ENCODE measurements around the gene GPATCH2L.

GPATCH2L gene

DNA sequence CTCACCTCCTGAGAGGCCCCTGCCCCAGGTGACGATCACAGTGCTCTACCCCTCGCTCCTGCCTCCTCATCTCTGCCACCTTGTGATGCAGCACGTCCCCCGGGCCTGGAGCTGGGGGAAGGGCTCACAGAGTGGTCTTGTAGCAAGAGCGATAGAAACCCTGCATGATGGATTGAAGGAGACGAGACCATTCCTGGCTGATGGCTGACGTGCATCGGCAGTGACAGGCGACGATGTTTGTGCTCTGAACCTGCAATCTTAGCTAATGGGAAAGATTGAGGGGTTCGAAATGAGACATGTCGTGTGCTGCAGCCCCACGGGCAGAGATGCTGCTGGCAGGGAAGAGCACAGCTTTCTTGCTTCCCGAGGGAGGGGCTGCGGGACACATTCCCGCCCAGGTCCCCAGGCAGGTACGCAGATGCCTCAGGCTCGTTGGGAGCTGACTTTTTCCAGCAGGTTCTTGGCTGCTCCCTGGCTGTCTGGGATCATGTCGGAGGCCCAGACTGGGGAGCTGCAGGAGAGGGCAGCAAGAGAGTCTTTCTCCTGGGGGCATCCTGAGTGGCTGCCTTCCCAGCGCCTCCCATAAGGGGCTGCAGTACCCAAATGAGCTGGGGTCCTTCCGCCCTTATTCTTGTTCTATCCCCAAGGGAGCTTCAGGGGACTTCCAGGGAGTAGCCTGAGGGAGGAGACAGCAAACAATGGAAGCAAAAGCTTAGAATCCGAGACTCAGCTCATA is 38.7 kb upstream of the GPATCH2L start:
- H3K9ac ChIP-seq (ENCODE audit: low read length) = no peak overlapping the region
- no CpG with 5 or more reads among the region's 22 CpGs for WGBS (ENCODE audit: extremely low coverage, insufficient coverage, insufficient read length)
- no peak overlapping the region for H4K91ac ChIP-seq (ENCODE audit: low read depth, low read length)

DNA sequence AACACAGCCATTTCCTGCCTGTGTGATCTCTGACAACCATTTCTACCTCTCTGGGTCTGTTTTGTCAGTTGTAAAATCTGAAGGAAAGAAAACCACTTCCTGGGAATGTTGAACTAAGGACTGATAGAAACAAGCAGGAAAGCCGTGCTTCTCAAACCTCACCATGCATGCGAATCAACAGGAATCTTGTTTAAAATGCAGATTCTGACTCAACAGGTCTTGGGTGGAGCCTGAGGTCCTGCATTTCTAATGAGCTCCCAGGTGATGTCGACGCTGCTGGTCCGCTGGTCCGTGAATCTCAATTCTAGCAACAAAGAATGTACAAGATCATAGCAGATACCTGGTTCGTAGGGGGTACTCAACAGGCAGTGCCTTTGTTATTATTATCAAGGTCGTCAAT is 38.0 kb upstream of the GPATCH2L start:
- H3K79me1 ChIP-seq (ENCODE audit: low read length) = no peaks in the 10 kb centered on the region
- no peak overlapping the region for H2AK5ac ChIP-seq (ENCODE audit: low read length)
- peaks cover 3% of the 10 kb centered on the region for H3K9me3 ChIP-seq (ENCODE audit: insufficient read depth, low read depth, low read length)
- no peaks in the 10 kb centered on the region for H3K4me1 ChIP-seq (ENCODE audit: control insufficient read depth in 1 of 2, insufficient read depth in 2 of 2, low read length in 2 of 2)
- no peaks in the 10 kb centered on the region for H3K79me2 ChIP-seq (ENCODE audit: control insufficient read depth, insufficient read depth, low read length, poor library complexity)
- no peak overlapping the region for H2BK120ac ChIP-seq (ENCODE audit: insufficient read depth, low read length, poor library complexity)
- H4K8ac ChIP-seq (ENCODE audit: low read depth, low read length) = no peak overlapping the region
- no peak overlapping the region for H4K12ac ChIP-seq (ENCODE audit: low read depth, low read length)
- no peak overlapping the region for H2BK5ac ChIP-seq (ENCODE audit: low read depth, low read length, poor library complexity)
- H3K14ac ChIP-seq (ENCODE audit: low read length) = no peak overlapping the region
- no CpG with 5 or more reads among the region's 8 CpGs for WGBS (ENCODE audit: extremely low coverage, insufficient coverage, insufficient read length)
- H3K4me2 ChIP-seq (ENCODE audit: low read length) = no peak overlapping the region
- no peak overlapping the region for H3K23ac ChIP-seq (ENCODE audit: low read length)
- H3K9ac ChIP-seq (ENCODE audit: low read length) = no peak overlapping the region
- H3K4me3 ChIP-seq (ENCODE audit: low read depth, low read length) = no peak overlapping the region
- no peak overlapping the region for H4K91ac ChIP-seq (ENCODE audit: low read depth, low read length)
- H3K18ac ChIP-seq (ENCODE audit: low read length) = no peak overlapping the region
- H2BK12ac ChIP-seq (ENCODE audit: low read length) = no peak overlapping the region
- H3K27ac ChIP-seq (ENCODE audit: low read depth, low read length) = no peak overlapping the region
- H3K36me3 ChIP-seq (ENCODE audit: control insufficient read depth in 1 of 2, insufficient read depth in 2 of 2, low read length in 2 of 2) = no peaks in the 10 kb centered on the region
- H3K4ac ChIP-seq (ENCODE audit: low read depth, low read length) = no peak overlapping the region
- H2AFZ ChIP-seq (ENCODE audit: insufficient read depth, low read length, poor library complexity) = no peak overlapping the region
- DNase-seq = no peak
- H3K27me3 ChIP-seq (ENCODE audit: insufficient read depth, low read length) = no peaks in the 10 kb centered on the region

More for the DNA sequence above, 38.7 kb upstream of the GPATCH2L start:
- H3K14ac ChIP-seq (ENCODE audit: low read length) = no peak overlapping the region
- H3K4me1 ChIP-seq (ENCODE audit: control insufficient read depth in 1 of 2, insufficient read depth in 2 of 2, low read length in 2 of 2) = no peaks in the 10 kb centered on the region
- DNase-seq = no peak
- no peak overlapping the region for H3K23ac ChIP-seq (ENCODE audit: low read length)
- no peak overlapping the region for H2BK12ac ChIP-seq (ENCODE audit: low read length)
- no peak overlapping the region for H4K12ac ChIP-seq (ENCODE audit: low read depth, low read length)
- no peaks in the 10 kb centered on the region for H3K27me3 ChIP-seq (ENCODE audit: insufficient read depth, low read length)
- H3K4me2 ChIP-seq (ENCODE audit: low read length) = no peak overlapping the region
- H3K4me3 ChIP-seq (ENCODE audit: low read depth, low read length) = no peak overlapping the region
- H3K79me2 ChIP-seq (ENCODE audit: control insufficient read depth, insufficient read depth, low read length, poor library complexity) = no peaks in the 10 kb centered on the region
- H2BK120ac ChIP-seq (ENCODE audit: insufficient read depth, low read length, poor library complexity) = no peak overlapping the region
- H3K79me1 ChIP-seq (ENCODE audit: low read length) = no peaks in the 10 kb centered on the region
- H2AK5ac ChIP-seq (ENCODE audit: low read length) = no peak overlapping the region
- H2BK5ac ChIP-seq (ENCODE audit: low read depth, low read length, poor library complexity) = no peak overlapping the region
- H3K9me3 ChIP-seq (ENCODE audit: insufficient read depth, low read depth, low read length) = peaks cover 3% of the 10 kb centered on the region
- H4K8ac ChIP-seq (ENCODE audit: low read depth, low read length) = no peak overlapping the region
- no peak overlapping the region for H3K4ac ChIP-seq (ENCODE audit: low read depth, low read length)
- no peak overlapping the region for H2AFZ ChIP-seq (ENCODE audit: insufficient read depth, low read length, poor library complexity)
- no peaks in the 10 kb centered on the region for H3K36me3 ChIP-seq (ENCODE audit: control insufficient read depth in 1 of 2, insufficient read depth in 2 of 2, low read length in 2 of 2)
- no peak overlapping the region for H3K27ac ChIP-seq (ENCODE audit: low read depth, low read length)
- H3K18ac ChIP-seq (ENCODE audit: low read length) = no peak overlapping the region

DNA sequence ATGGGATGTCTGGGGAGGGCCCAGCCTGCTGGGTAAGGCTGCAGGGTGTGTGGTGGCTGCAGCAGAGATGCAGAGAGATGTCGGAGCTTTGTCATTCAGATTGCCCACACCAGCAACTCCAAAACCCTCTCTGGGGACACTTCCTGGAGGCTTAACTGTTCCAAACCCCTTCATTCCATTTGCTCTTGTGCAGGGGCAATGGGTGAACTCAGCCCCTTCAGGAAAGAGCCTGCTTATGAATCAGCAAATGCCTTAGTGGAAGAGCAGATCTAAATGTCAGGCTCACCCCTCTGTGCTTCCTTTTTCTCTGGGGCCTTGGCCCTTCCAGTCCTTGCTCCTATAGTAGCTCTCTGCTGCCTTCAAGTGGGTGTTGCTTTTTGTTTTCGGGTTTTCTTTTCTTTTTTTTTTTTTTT is 36.7 kb upstream of the GPATCH2L start:
- Histone ChIP-seq H2BK12ac (ENCODE audit: low read length) (no peak overlapping the region), H3K79me2 (ENCODE audit: control insufficient read depth, insufficient read depth, low read length, poor library complexity) (no peaks in the 10 kb centered on the region), H3K9ac (ENCODE audit: low read length) (no peak overlapping the region), H4K8ac (ENCODE audit: low read depth, low read length) (no peak overlapping the region), H3K4me1 (ENCODE audit: control insufficient read depth in 1 of 2, insufficient read depth in 2 of 2, low read length in 2 of 2) (no peaks in the 10 kb centered on the region), H2BK5ac (ENCODE audit: low read depth, low read length, poor library complexity) (no peak overlapping the region), H4K12ac (ENCODE audit: low read depth, low read length) (no peak overlapping the region), H3K14ac (ENCODE audit: low read length) (no peak overlapping the region), H3K4ac (ENCODE audit: low read depth, low read length) (no peak overlapping the region), H3K4me2 (ENCODE audit: low read length) (no peak overlapping the region), H4K91ac (ENCODE audit: low read depth, low read length) (no peak overlapping the region), H2AK5ac (ENCODE audit: low read length) (no peak overlapping the region), H2AFZ (ENCODE audit: insufficient read depth, low read length, poor library complexity) (no peak overlapping the region), H3K27ac (ENCODE audit: low read depth, low read length) (no peak overlapping the region), H3K18ac (ENCODE audit: low read length) (no peak overlapping the region), H3K9me3 (ENCODE audit: insufficient read depth, low read depth, low read length) (peaks cover 2% of the 10 kb centered on the region), H3K79me1 (ENCODE audit: low read length) (no peaks in the 10 kb centered on the region), H2BK120ac (ENCODE audit: insufficient read depth, low read length, poor library complexity) (no peak overlapping the region), H3K36me3 (ENCODE audit: control insufficient read depth in 1 of 2, insufficient read depth in 2 of 2, low read length in 2 of 2) (no peaks in the 10 kb centered on the region), H3K4me3 (ENCODE audit: low read depth, low read length) (no peak overlapping the region), H3K27me3 (ENCODE audit: insufficient read depth, low read length) (no peaks in the 10 kb centered on the region), H3K23ac (ENCODE audit: low read length) (no peak overlapping the region)
- WGBS (ENCODE audit: extremely low coverage, insufficient coverage, insufficient read length) = no CpG with 5 or more reads among the region's 2 CpGs
- no peak for DNase-seq

DNA sequence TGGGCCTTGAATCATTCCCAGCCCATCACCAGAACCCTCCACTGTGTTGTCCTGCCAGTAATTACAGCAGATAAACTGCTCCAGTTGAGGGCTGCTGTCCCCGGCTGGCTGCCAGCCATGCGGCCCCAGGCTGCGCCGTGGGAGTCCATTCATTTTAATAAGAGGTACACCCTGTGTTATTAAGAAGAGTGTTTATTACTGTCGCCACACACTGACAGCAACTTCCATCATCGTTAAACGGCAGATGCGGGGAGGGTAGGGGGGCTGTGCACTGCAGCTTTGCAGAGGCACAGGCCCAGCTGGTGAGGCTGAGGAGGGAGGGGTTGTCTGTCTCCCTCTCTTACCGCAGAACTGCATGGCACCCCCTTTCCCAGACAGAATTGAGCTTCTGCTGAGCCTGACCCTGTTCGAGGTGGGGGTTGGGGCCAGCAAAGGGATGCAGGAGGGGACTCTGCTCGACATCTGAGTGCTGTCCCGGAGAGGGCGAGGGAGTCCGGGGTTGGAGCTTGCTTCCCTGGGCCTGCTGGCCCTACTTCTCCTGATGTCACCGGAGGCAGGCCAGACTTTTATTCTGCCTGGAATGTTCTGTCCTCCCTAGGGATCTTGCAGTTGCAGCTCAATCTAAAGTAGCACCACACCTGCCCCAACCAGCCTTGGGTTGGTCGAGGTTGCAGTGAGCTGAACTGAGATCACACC is 33.8 kb upstream of the GPATCH2L start:
- peaks cover 2% of the 10 kb centered on the region for H3K9me3 ChIP-seq (ENCODE audit: insufficient read depth, low read depth, low read length)

More for the DNA sequence above, 33.8 kb upstream of the GPATCH2L start:
- Histone ChIP-seq H4K12ac (ENCODE audit: low read depth, low read length) (no peak overlapping the region), H3K9ac (ENCODE audit: low read length) (no peak overlapping the region), H2BK12ac (ENCODE audit: low read length) (no peak overlapping the region), H3K14ac (ENCODE audit: low read length) (no peak overlapping the region), H3K4me2 (ENCODE audit: low read length) (no peak overlapping the region), H3K79me1 (ENCODE audit: low read length) (no peaks in the 10 kb centered on the region), H2BK5ac (ENCODE audit: low read depth, low read length, poor library complexity) (no peak overlapping the region), H3K27me3 (ENCODE audit: insufficient read depth, low read length) (no peaks in the 10 kb centered on the region), H3K4me1 (ENCODE audit: control insufficient read depth in 1 of 2, insufficient read depth in 2 of 2, low read length in 2 of 2) (no peaks in the 10 kb centered on the region), H3K36me3 (ENCODE audit: control insufficient read depth in 1 of 2, insufficient read depth in 2 of 2, low read length in 2 of 2) (no peaks in the 10 kb centered on the region), H3K18ac (ENCODE audit: low read length) (no peak overlapping the region), H3K27ac (ENCODE audit: low read depth, low read length) (no peak overlapping the region), H3K4me3 (ENCODE audit: low read depth, low read length) (no peak overlapping the region), H3K23ac (ENCODE audit: low read length) (no peak overlapping the region), H4K91ac (ENCODE audit: low read depth, low read length) (no peak overlapping the region), H4K8ac (ENCODE audit: low read depth, low read length) (no peak overlapping the region), H3K79me2 (ENCODE audit: control insufficient read depth, insufficient read depth, low read length, poor library complexity) (no peaks in the 10 kb centered on the region), H2BK120ac (ENCODE audit: insufficient read depth, low read length, poor library complexity) (no peak overlapping the region), H2AK5ac (ENCODE audit: low read length) (no peak overlapping the region), H2AFZ (ENCODE audit: insufficient read depth, low read length, poor library complexity) (no peak overlapping the region), H3K4ac (ENCODE audit: low read depth, low read length) (no peak overlapping the region)
- DNase-seq = no peak
- no CpG with 5 or more reads among the region's 16 CpGs for WGBS (ENCODE audit: extremely low coverage, insufficient coverage, insufficient read length)

Data from trophoblast cell (in vitro differentiated cells and primary cell).